ENCODE data around the gene CTRB2. TPM values are rescaled to one million over a fixed set of nuclear protein-coding genes. Genes with fewer than 3 reads are reported as not detected.
A peak's percentile ranks its signal among the peaks of the same experiment; 100 is the strongest.

CTRB2 gene
- total and polyA plus RNA-seq, 2 of the 8 experiments (the other 6 are each of a cell fraction or from before 2014, with no cell fraction given), result not detected

GRCh38 chr16:75250089-75250808, 43.3 kb upstream of the CTRB2 start:
- Histone ChIP-seq H2AFZ (ENCODE audit: low read length) (no peak overlapping the region), H4K8ac (ENCODE audit: extremely low read depth, insufficient read depth, low read length) (peak overlapping the region; percentile 7; the same call in 1 of the 2 replicates), H3K27ac (ENCODE audit: low read depth, low read length) (no peak overlapping the region), H3K79me1 (ENCODE audit: low read depth, low read length) (peaks cover 42% of the 10 kb centered on the region), H3K4me1 (replicated peaks in 1 of 4; ENCODE audit: control insufficient read depth in 3 of 4, insufficient read depth in 4 of 4, low read length in 3 of 4) (peaks cover 13 to 75% (median 64%) of the 10 kb centered on the region in 4 experiments), H3K18ac (ENCODE audit: extremely low read depth, low read length) (peak overlapping the region; percentile 71), H2BK12ac (ENCODE audit: low read depth, low read length) (0 out of 2 replicates have a peak overlapping the region, but pooled peaks have one; percentile 3), H3K23ac (ENCODE audit: insufficient read length) (no peak overlapping the region), H3K9ac (replicated peaks in 1 of 4; ENCODE audit: extremely low read depth in 1 of 4, low read depth in 3 of 4, low read length in 3 of 4) (peak overlapping the region; percentile 59 to 91 (median 73)), H3K9me3 (ENCODE audit: insufficient read depth in 2 of 2, low read depth in 1 of 2, low read length in 1 of 2) (no peaks in the 10 kb centered on the region), H2BK5ac (ENCODE audit: low read depth, low read length) (no peak overlapping the region), H3K14ac (ENCODE audit: insufficient read length) (no peak overlapping the region), H3K4ac (replicated peaks; ENCODE audit: insufficient read length, low read depth, low read length) (no peak overlapping the region), H2AK5ac (ENCODE audit: low read depth, low read length) (no peak overlapping the region), H3K79me2 (ENCODE audit: control insufficient read depth in 1 of 2, insufficient read depth in 2 of 2, low read length in 2 of 2) (peaks cover 27 to 83% of the 10 kb centered on the region in 2 experiments), H4K20me1 (replicated peaks in 1 of 2; ENCODE audit: control insufficient read depth in 1 of 2, insufficient read depth in 2 of 2, low read length in 2 of 2) (peaks cover 38 to 41% of the 10 kb centered on the region in 2 experiments), H3K56ac (replicated peaks; ENCODE audit: insufficient read length, low read depth, low read length) (no peak overlapping the region), H2BK20ac (ENCODE audit: low read length) (no peak overlapping the region), H3K23me2 (ENCODE audit: low read depth, low read length) (peaks cover 14% of the 10 kb centered on the region; the same call in 1 of the 2 replicates), H2BK120ac (replicated peaks; ENCODE audit: low read depth, low read length) (no peak overlapping the region), H2BK15ac (ENCODE audit: low read length) (0 out of 2 replicates have a peak overlapping the region, but pooled peaks have one; percentile 16), H3K4me3 (ENCODE audit: extremely low read depth in 1 of 4, insufficient read depth in 2 of 4, low read depth in 3 of 4, low read length in 4 of 4) (peak overlapping the region; percentile 64 to 87 (median 68)), H4K5ac (ENCODE audit: insufficient read length, low read depth, low read length) (no peak overlapping the region), H4K91ac (replicated peaks; ENCODE audit: insufficient read length, low read length) (no peak overlapping the region), H3K36me3 (ENCODE audit: control insufficient read depth in 2 of 4, insufficient read depth in 4 of 4, low read length in 3 of 4) (no peaks in the 10 kb centered on the region), H3K4me2 (ENCODE audit: insufficient read depth in 1 of 2, low read depth in 2 of 2, low read length in 2 of 2) (peak overlapping the region; percentile 76 to 96), H3K27me3 (replicated peaks in 1 of 4; ENCODE audit: control insufficient read depth in 3 of 4, extremely low read depth in 1 of 4, insufficient read depth in 3 of 4, low read length in 3 of 4) (no peaks in the 10 kb centered on the region; a peak in 1 of 7 replicates)
- ChIA-PET CTCF (ENCODE audit: partially characterized antibody) (interaction anchor here (0.8 to 15.7 kb wide), 13 partner anchors 14 to 233 kb away, joined by 3 to 236 read pairs (median 3); no protein-coding TSS in a partner anchor), POLR2A (ENCODE audit: partially characterized antibody) (interaction anchor here (1.0 to 16.2 kb wide), 8 partner anchors 14 to 318 kb away, joined by 3 to 375 read pairs (median 4); no protein-coding TSS in a partner anchor)
- WGBS, 2 experiments (ENCODE audit: extremely low coverage in 1 of 2, insufficient coverage in 1 of 2, insufficient read length in 1 of 2, insufficient replicate concordance in 2 of 2, low coverage in 1 of 2, low lambda C conversion rate in 2 of 2, missing lambda C conversion rate in 1 of 2), result 17% methylated on average over 25 of the region's 29 CpGs; no CpG with 5 or more reads in 1 of the 2 experiments
- DNase-seq (ENCODE audit: low read depth in 1 of 2, low spot score in 2 of 2) (no peak), FAIRE-seq (no peak)
- no peak for TF ChIP-seq RFX5 (IDR thresholded peaks at IDR 0.05; ENCODE audit: borderline replicate concordance, low read depth, low read length)
- no peak for TF ChIP-seq SP2 (IDR thresholded peaks at IDR 0.05; ENCODE audit: low read length)
- TF ChIP-seq CTBP2 (IDR thresholded peaks at IDR 0.05; ENCODE audit: borderline replicate concordance, insufficient read depth, insufficient read length, low read length), result no peak
